Measurements from ENCODE around the gene KLHL34.

The KLHL34 gene

GRCh38 chrX:21645886-21646285 lies 12.2 kb downstream of the KLHL34 start (continued):
- TF ChIP-seq PRDM2 (tag by site-specific recombination; IDR thresholded peaks at IDR 0.05; ENCODE audit: borderline replicate concordance) = no peak
- TF ChIP-seq, protein P1, sequence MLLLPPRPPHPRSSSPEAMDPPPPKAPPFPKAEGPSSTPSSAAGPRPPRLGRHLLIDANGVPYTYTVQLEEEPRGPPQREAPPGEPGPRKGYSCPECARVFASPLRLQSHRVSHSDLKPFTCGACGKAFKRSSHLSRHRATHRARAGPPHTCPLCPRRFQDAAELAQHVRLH (tag by site-specific recombination; IDR thresholded peaks at IDR 0.05) = no peak

GRCh38 chrX:21645431-21645830 lies 12.7 kb downstream of the KLHL34 start:
- ChIA-PET POLR2A (no interaction called here), CTCF (interaction anchor here (0.6 kb wide), 1 partner anchor 89 kb away, joined by 3 read pairs; no protein-coding TSS in a partner anchor)
- H3K36me3 ChIP-seq (ENCODE audit: control insufficient read depth in 2 of 2, insufficient read depth in 1 of 2, low read length in 2 of 2) = no peaks in the 10 kb centered on the region

GRCh38 chrX:21639775-21640174 lies 18.4 kb downstream of the KLHL34 start:
- ChIA-PET POLR2A (no interaction called here), CTCF (interaction anchor here (0.6 kb wide), 1 partner anchor 72 kb away, joined by 4 read pairs; no protein-coding TSS in a partner anchor)
- no peaks in the 10 kb centered on the region for H3K36me3 ChIP-seq (ENCODE audit: control insufficient read depth in 2 of 2, insufficient read depth in 1 of 2, low read length in 2 of 2)
- H3K27ac ChIP-seq (ENCODE audit: extremely low read depth, low read depth, low read length) = no peak overlapping the region
- H3K4me3 ChIP-seq (ENCODE audit: low read depth, low read length) = no peak overlapping the region
- no peak for TF ChIP-seq ZNF48 (tag by site-specific recombination; IDR thresholded peaks at IDR 0.05)
- TF ChIP-seq ZNF501 (tag by site-specific recombination; IDR thresholded peaks at IDR 0.05) = no peak
- TF ChIP-seq ZNF341 (tag by site-specific recombination; IDR thresholded peaks at IDR 0.05; ENCODE audit: low read depth) = no peak
- no peak for TF ChIP-seq ZNF623 (tag by site-specific recombination; IDR thresholded peaks at IDR 0.05)
- TF ChIP-seq ZNF2 (tag by site-specific recombination; IDR thresholded peaks at IDR 0.05) = no peak
- TF ChIP-seq REPIN1 (tag by site-specific recombination; IDR thresholded peaks at IDR 0.05; ENCODE audit: low read depth) = no peak
- TF ChIP-seq ZNF37A (tag by site-specific recombination; IDR thresholded peaks at IDR 0.05) = no peak
- TF ChIP-seq SP2 (tag by site-specific recombination; IDR thresholded peaks at IDR 0.05) = no peak
- TF ChIP-seq ZBTB8A (tag by site-specific recombination; IDR thresholded peaks at IDR 0.05) = no peak
- H3K4me1 ChIP-seq (ENCODE audit: control insufficient read depth, insufficient read depth, low read length) = no peaks in the 10 kb centered on the region
- no peaks in the 10 kb centered on the region for H3K9me3 ChIP-seq (ENCODE audit: control insufficient read depth, insufficient read depth, low read depth, low read length)

More at GRCh38 chrX:21645431-21645830, 12.7 kb downstream of the KLHL34 start:
- no peak for TF ChIP-seq ZNF776 (tag by site-specific recombination; IDR thresholded peaks at IDR 0.05; ENCODE audit: borderline replicate concordance)
- no peak for TF ChIP-seq ZNF426 (tag by site-specific recombination; IDR thresholded peaks at IDR 0.05)
- H3K4me3 ChIP-seq (ENCODE audit: low read depth, low read length) = no peak overlapping the region
- no peaks in the 10 kb centered on the region for H3K9me3 ChIP-seq (ENCODE audit: control insufficient read depth, insufficient read depth, low read depth, low read length)
- H3K27ac ChIP-seq (ENCODE audit: extremely low read depth, low read depth, low read length) = no peak overlapping the region
- no peaks in the 10 kb centered on the region for H3K4me1 ChIP-seq (ENCODE audit: control insufficient read depth, insufficient read depth, low read length)

- Histone ChIP-seq H3K36me3 (ENCODE audit: control insufficient read depth in 2 of 2, insufficient read depth in 1 of 2, low read length in 2 of 2) (no peaks in the 10 kb centered on the region), H3K9me3 (ENCODE audit: control insufficient read depth, insufficient read depth, low read depth, low read length) (no peaks in the 10 kb centered on the region), H3K4me1 (ENCODE audit: control insufficient read depth, insufficient read depth, low read length) (no peaks in the 10 kb centered on the region), H3K4me3 (ENCODE audit: low read depth, low read length) (no peak overlapping the region), H3K27ac (ENCODE audit: extremely low read depth, low read depth, low read length) (no peak overlapping the region)
- CTCF ChIA-PET = no interaction called here
- POLR2A ChIA-PET = no interaction called here
- TF ChIP-seq HIC1 (tag by site-specific recombination; IDR thresholded peaks at IDR 0.05) = no peak
- TF ChIP-seq, protein P2, sequence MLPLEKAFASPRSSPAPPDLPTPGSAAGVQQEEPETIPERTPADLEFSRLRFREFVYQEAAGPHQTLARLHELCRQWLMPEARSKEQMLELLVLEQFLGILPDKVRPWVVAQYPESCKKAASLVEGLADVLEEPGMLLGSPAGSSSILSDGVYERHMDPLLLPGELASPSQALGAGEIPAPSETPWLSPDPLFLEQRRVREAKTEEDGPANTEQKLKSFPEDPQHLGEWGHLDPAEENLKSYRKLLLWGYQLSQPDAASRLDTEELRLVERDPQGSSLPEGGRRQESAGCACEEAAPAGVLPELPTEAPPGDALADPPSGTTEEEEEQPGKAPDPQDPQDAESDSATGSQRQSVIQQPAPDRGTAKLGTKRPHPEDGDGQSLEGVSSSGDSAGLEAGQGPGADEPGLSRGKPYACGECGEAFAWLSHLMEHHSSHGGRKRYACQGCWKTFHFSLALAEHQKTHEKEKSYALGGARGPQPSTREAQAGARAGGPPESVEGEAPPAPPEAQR (tag by site-specific recombination; IDR thresholded peaks at IDR 0.05) = no peak
- TF ChIP-seq ZBTB20 (tag by site-specific recombination; IDR thresholded peaks at IDR 0.05) = no peak
- no peak for TF ChIP-seq ZSCAN5A (tag by site-specific recombination; IDR thresholded peaks at IDR 0.05)
- no peak for TF ChIP-seq TCF7L2 (IDR thresholded peaks at IDR 0.05; ENCODE audit: borderline replicate concordance, low read depth, low read length)
- TF ChIP-seq ZNF654 (tag by site-specific recombination; IDR thresholded peaks at IDR 0.05; ENCODE audit: low read depth) = no peak
- no peak for TF ChIP-seq ZNF23 (tag by site-specific recombination; IDR thresholded peaks at IDR 0.05; ENCODE audit: borderline replicate concordance)
These were observed 19.8 kb downstream of the KLHL34 start for GRCh38 chrX:21638311-21638710.

Data from HEK293 (cell line).